BJ (cell line): ENCODE data around the gene MFAP4. TPM values are rescaled to one million over a fixed set of nuclear protein-coding genes. Genes with fewer than 3 reads are reported as not detected.

Experiments
- CTCF ChIA-PET: fragments of 350-600 bp; formaldehyde crosslinking; extraction: SDS; loops from one replicate; lab custom pipeline; 2021; ENCODE audit warnings: antibody characterized with exemption, inconsistent platforms; lab: Yijun Ruan, JAX
- POLR2A ChIA-PET: fragments of 300-600 bp; sonication (Branson Sonifier 250); formaldehyde crosslinking; extraction: SDS; loops from one replicate; lab custom pipeline; 2021; ENCODE audit warnings: antibody characterized with exemption; lab: Charles Lee
- DNase-seq: peaks from one replicate; pipeline ENCODE4 v3.0.0-alpha.2; 2011; ENCODE audit warnings: low read depth
- H3K27me3 ChIP-seq: 2 replicates; pipeline ENCODE4 v1.6.0; 2011; ENCODE audit warnings: low read length; ENCODE audit not compliant: control insufficient read depth, insufficient read depth
- H3K36me3 ChIP-seq: 2 replicates; pipeline ENCODE4 v1.5.1; 2011; ENCODE audit warnings: low read length; ENCODE audit not compliant: control insufficient read depth, insufficient read depth
- H3K4me3 ChIP-seq: 2 replicates; pipeline ENCODE4 v1.5.1; 2011; ENCODE audit warnings: low read depth, mild to moderate bottlenecking, control low read depth, low read length
- CTCF ChIP-seq: IDR thresholded peaks from 2 replicates; pipeline ENCODE4 v1.5.1; 2011; ENCODE audit warnings: low read depth, mild to moderate bottlenecking, control low read depth, inconsistent platforms, low read length, moderate library complexity; ENCODE audit not compliant: insufficient read depth
- polyA plus RNA-seq: library from polyadenylated mRNA; depleted of rRNA; stranded (reverse); fragments of >200 nt; gene quantifications from 2 replicates; pipeline ENCODE4 v1.2.3, GENCODE V29; 2011

The MFAP4 gene
- polyA plus RNA-seq, 1 experiment: 86.8 TPM

- no peak for DNase-seq
- Histone ChIP-seq H3K4me3 (no peak overlapping the region), H3K36me3 (no peaks in the 10 kb centered on the region), H3K27me3 (no peaks in the 10 kb centered on the region)
- TF ChIP-seq CTCF: no peak
- ChIA-PET POLR2A (no interaction called here), CTCF (interaction anchor here (1.4 kb wide), 1 partner anchor 47 kb away, joined by 3 read pairs; no protein-coding TSS in a partner anchor)
Measured at GRCh38 chr17:19399750-19400450, 12.9 kb upstream of the MFAP4 start.

DNA sequence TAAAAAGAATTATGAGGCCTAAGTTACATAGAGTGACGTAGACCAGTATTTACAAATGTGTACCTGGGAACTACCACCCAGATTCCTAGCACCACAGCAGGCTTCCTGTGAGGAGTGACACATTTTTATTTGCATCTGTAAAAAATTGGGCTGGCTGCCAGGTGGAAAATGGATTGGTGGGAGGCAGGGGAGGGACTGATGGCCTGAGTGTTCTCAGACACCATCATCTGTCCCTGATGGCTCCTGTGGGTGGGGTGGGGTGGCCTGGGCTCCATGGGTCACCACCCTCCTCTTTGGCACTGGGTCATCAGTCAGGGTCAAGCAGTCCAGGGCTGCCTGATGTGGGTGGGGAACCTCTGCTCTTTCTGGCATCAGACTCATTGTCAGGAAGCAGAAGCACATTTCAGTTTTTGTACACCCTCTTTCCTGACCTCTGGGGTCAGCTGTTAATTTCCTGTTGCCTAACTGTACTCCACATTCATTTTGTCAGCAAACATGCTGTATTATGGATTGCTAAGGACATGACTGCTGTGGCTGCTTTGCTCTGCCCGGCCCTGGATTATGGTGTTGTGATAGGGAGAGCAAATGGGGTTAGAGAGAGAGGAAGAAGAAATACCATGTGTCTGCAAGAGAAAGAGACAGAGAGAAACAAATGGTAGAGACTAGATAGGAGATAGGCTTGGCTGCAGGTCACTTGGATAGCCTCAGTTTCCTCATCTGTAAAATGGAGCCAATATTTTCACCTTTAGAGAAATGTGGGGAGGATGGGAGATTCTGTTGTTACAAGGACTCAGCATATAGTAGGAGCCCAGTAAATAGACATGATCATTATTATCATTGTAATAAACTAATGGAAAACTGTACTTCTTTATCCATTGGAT, 11.6 kb upstream of the MFAP4 start:
- Histone ChIP-seq H3K4me3 (no peak overlapping the region), H3K36me3 (no peaks in the 10 kb centered on the region), H3K27me3 (no peaks in the 10 kb centered on the region)
- TF ChIP-seq CTCF: no peak
- DNase-seq: no peak
- POLR2A ChIA-PET: no interaction called here
- CTCF ChIA-PET: no interaction called here

DNA sequence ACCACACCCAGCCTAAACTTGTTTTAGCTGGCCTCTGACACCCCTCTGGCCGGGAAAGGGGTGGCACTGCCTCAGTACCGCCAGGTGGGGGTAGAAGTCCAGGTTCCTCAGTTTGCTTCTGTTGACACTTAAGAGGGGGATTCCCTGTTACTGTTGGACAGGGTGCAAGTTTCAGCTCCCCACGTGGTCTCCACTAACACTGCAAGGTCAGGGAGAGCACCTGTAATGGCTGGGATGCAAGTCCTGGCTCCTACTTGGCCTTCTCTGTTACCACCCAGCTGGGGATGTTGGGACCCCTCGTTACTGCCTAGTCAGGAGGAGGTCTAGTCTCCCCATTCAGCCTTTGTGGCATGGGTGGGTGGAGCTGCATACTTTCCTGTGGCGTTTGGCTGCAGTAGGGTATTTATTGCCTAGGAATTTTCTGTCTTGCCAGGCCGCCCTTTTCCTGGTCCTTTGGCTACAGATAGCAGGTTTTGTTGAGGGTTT, 10.6 kb upstream of the MFAP4 start:
- CTCF ChIA-PET: no interaction called here
- H3K27me3 ChIP-seq: no peaks in the 10 kb centered on the region
- no peak for DNase-seq
- no peak for TF ChIP-seq CTCF
- no peaks in the 10 kb centered on the region for H3K36me3 ChIP-seq
- POLR2A ChIA-PET: no interaction called here
- H3K4me3 ChIP-seq: no peak overlapping the region

- CTCF ChIA-PET: interaction anchor here (2.1 to 10.2 kb wide), 2 partner anchors 9 to 56 kb away, joined by 9 to 78 read pairs; no protein-coding TSS in a partner anchor
- POLR2A ChIA-PET: no interaction called here
- Histone ChIP-seq H3K4me3 (no peak overlapping the region), H3K36me3 (no peaks in the 10 kb centered on the region), H3K27me3 (no peaks in the 10 kb centered on the region)
- DNase-seq: no peak
- TF ChIP-seq CTCF: no peak
Measured at GRCh38 chr17:19392303-19392702, 5.3 kb upstream of the MFAP4 start.

DNA sequence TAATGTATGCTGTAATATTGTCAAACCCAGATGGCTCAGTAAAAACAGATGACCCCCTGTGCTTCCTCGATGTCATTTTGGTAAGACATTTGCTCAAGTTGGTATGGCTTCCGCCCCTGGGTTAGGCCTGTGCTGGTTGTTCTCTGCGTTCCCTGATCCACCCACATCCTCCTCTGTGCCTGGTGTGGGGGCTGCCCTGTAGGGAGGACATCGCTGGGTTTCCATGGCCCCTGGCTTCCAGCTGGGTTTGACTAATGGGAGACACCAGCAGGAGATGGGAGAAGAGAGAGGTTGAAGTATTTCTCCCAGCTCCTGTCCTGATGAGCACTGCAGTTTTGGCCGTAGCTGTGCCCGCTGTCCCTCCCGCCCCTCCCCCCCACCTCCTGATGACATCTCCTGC, 4.4 kb upstream of the MFAP4 start:
- no peak for TF ChIP-seq CTCF
- CTCF ChIA-PET: interaction anchor here (2.1 to 10.2 kb wide), 3 partner anchors 10 to 56 kb away, joined by 7 to 78 read pairs (median 9); partner anchors contain the start of gene B9D1
- no peaks in the 10 kb centered on the region for H3K36me3 ChIP-seq
- H3K27me3 ChIP-seq: no peaks in the 10 kb centered on the region
- POLR2A ChIA-PET: no interaction called here
- DNase-seq: no peak
- H3K4me3 ChIP-seq: no peak overlapping the region
